ENCODE results near the gene REEP6.

REEP6 gene

GRCh38 chr19:1483131-1483978 lies 7.6 kb upstream of the REEP6 start:
- Histone ChIP-seq H3K4me1 (ENCODE audit: control insufficient read depth in 1 of 2, insufficient read depth in 2 of 2, low read length in 2 of 2) (peaks cover 0 to 2% of the 10 kb centered on the region in 2 donors), H3K36me3 (ENCODE audit: control insufficient read depth in 1 of 2, insufficient read depth in 2 of 2, low read length in 2 of 2) (no peaks in the 10 kb centered on the region)

GRCh38 chr19:1483979-1484428 lies 7.0 kb upstream of the REEP6 start:
- Histone ChIP-seq H3K27ac (ENCODE audit: low read depth, low read length) (no peak overlapping the region), H3K4me1 (ENCODE audit: control insufficient read depth in 1 of 2, insufficient read depth in 2 of 2, low read length in 2 of 2) (no peaks in the 10 kb centered on the region), H3K9ac (ENCODE audit: low read depth in 1 of 2, low read length in 2 of 2) (no peak overlapping the region), H3K36me3 (ENCODE audit: control insufficient read depth in 1 of 2, insufficient read depth in 2 of 2, low read length in 2 of 2) (no peaks in the 10 kb centered on the region), H3K9me3 (ENCODE audit: control insufficient read depth in 1 of 2, low read length in 2 of 2) (no peaks in the 10 kb centered on the region), H3K4me3 (ENCODE audit: low read depth in 1 of 2, low read length in 2 of 2) (no peak overlapping the region), H3K27me3 (ENCODE audit: control insufficient read depth in 1 of 2, insufficient read depth in 2 of 2, low read length in 2 of 2) (no peaks in the 10 kb centered on the region)

More at GRCh38 chr19:1483131-1483978, 7.6 kb upstream of the REEP6 start:
- H3K4me3 ChIP-seq (ENCODE audit: low read depth in 1 of 2, low read length in 2 of 2): no peak overlapping the region
- no peaks in the 10 kb centered on the region for H3K27me3 ChIP-seq (ENCODE audit: control insufficient read depth in 1 of 2, insufficient read depth in 2 of 2, low read length in 2 of 2)
- no peaks in the 10 kb centered on the region for H3K9me3 ChIP-seq (ENCODE audit: control insufficient read depth in 1 of 2, low read length in 2 of 2)
- no peak overlapping the region for H3K9ac ChIP-seq (ENCODE audit: low read depth in 1 of 2, low read length in 2 of 2)
- H3K27ac ChIP-seq (ENCODE audit: low read depth, low read length): no peak overlapping the region

- Histone ChIP-seq H3K4me1 (ENCODE audit: control insufficient read depth in 1 of 2, insufficient read depth in 2 of 2, low read length in 2 of 2) (peaks cover 6 to 12% of the 10 kb centered on the region in 2 donors), H3K4me3 (ENCODE audit: low read depth in 1 of 2, low read length in 2 of 2) (no peak overlapping the region), H3K27me3 (ENCODE audit: control insufficient read depth in 1 of 2, insufficient read depth in 2 of 2, low read length in 2 of 2) (no peaks in the 10 kb centered on the region), H3K27ac (ENCODE audit: low read depth, low read length) (no peak overlapping the region), H3K9ac (ENCODE audit: low read depth in 1 of 2, low read length in 2 of 2) (no peak overlapping the region), H3K36me3 (ENCODE audit: control insufficient read depth in 1 of 2, insufficient read depth in 2 of 2, low read length in 2 of 2) (no peaks in the 10 kb centered on the region), H3K9me3 (ENCODE audit: control insufficient read depth in 1 of 2, low read length in 2 of 2) (no peaks in the 10 kb centered on the region)
Observed at GRCh38 chr19:1486720-1487575, 4.0 kb upstream of the REEP6 start.

GRCh38 chr19:1487576-1488281 lies 3.3 kb upstream of the REEP6 start:
- Histone ChIP-seq H3K9me3 (ENCODE audit: control insufficient read depth in 1 of 2, low read length in 2 of 2) (no peaks in the 10 kb centered on the region), H3K4me1 (ENCODE audit: control insufficient read depth in 1 of 2, insufficient read depth in 2 of 2, low read length in 2 of 2) (peaks cover 8 to 15% of the 10 kb centered on the region in 2 donors), H3K27ac (ENCODE audit: low read depth, low read length) (no peak overlapping the region), H3K27me3 (ENCODE audit: control insufficient read depth in 1 of 2, insufficient read depth in 2 of 2, low read length in 2 of 2) (no peaks in the 10 kb centered on the region), H3K4me3 (ENCODE audit: low read depth in 1 of 2, low read length in 2 of 2) (no peak overlapping the region), H3K9ac (ENCODE audit: low read depth in 1 of 2, low read length in 2 of 2) (no peak overlapping the region), H3K36me3 (ENCODE audit: control insufficient read depth in 1 of 2, insufficient read depth in 2 of 2, low read length in 2 of 2) (no peaks in the 10 kb centered on the region)

GRCh38 chr19:1488282-1488601 lies 2.7 kb upstream of the REEP6 start:
- H3K4me1 ChIP-seq (ENCODE audit: control insufficient read depth in 1 of 2, insufficient read depth in 2 of 2, low read length in 2 of 2): peaks cover 13 to 19% of the 10 kb centered on the region in 2 donors
- H3K9ac ChIP-seq (ENCODE audit: low read depth in 1 of 2, low read length in 2 of 2): no peak overlapping the region
- no peak overlapping the region for H3K27ac ChIP-seq (ENCODE audit: low read depth, low read length)
- H3K27me3 ChIP-seq (ENCODE audit: control insufficient read depth in 1 of 2, insufficient read depth in 2 of 2, low read length in 2 of 2): no peaks in the 10 kb centered on the region
- H3K9me3 ChIP-seq (ENCODE audit: control insufficient read depth in 1 of 2, low read length in 2 of 2): no peaks in the 10 kb centered on the region
- H3K36me3 ChIP-seq (ENCODE audit: control insufficient read depth in 1 of 2, insufficient read depth in 2 of 2, low read length in 2 of 2): no peaks in the 10 kb centered on the region
- no peak overlapping the region for H3K4me3 ChIP-seq (ENCODE audit: low read depth in 1 of 2, low read length in 2 of 2)

GRCh38 chr19:1489463-1490310 lies 1.3 kb upstream of the REEP6 start:
- Histone ChIP-seq H3K36me3 (ENCODE audit: control insufficient read depth in 1 of 2, insufficient read depth in 2 of 2, low read length in 2 of 2) (no peaks in the 10 kb centered on the region), H3K27ac (ENCODE audit: low read depth, low read length) (peak overlapping the region; percentile 58), H3K9ac (ENCODE audit: low read depth in 1 of 2, low read length in 2 of 2) (peak overlapping the region; percentile 21 to 75), H3K4me3 (ENCODE audit: low read depth in 1 of 2, low read length in 2 of 2) (peak overlapping the region; percentile 64), H3K27me3 (ENCODE audit: control insufficient read depth in 1 of 2, insufficient read depth in 2 of 2, low read length in 2 of 2) (no peaks in the 10 kb centered on the region), H3K9me3 (ENCODE audit: control insufficient read depth in 1 of 2, low read length in 2 of 2) (no peaks in the 10 kb centered on the region), H3K4me1 (ENCODE audit: control insufficient read depth in 1 of 2, insufficient read depth in 2 of 2, low read length in 2 of 2) (peaks cover 28 to 32% of the 10 kb centered on the region in 2 donors)

- Histone ChIP-seq H3K27me3 (ENCODE audit: control insufficient read depth in 1 of 2, insufficient read depth in 2 of 2, low read length in 2 of 2) (no peaks in the 10 kb centered on the region), H3K4me1 (ENCODE audit: control insufficient read depth in 1 of 2, insufficient read depth in 2 of 2, low read length in 2 of 2) (peaks cover 29 to 37% of the 10 kb centered on the region in 2 donors), H3K27ac (ENCODE audit: low read depth, low read length) (peak within 1 kb of the TSS; percentile 58), H3K4me3 (ENCODE audit: low read depth in 1 of 2, low read length in 2 of 2) (peak within 1 kb of the TSS; percentile 76 to 87), H3K9ac (ENCODE audit: low read depth in 1 of 2, low read length in 2 of 2) (peak within 1 kb of the TSS; percentile 77 to 85), H3K36me3 (ENCODE audit: control insufficient read depth in 1 of 2, insufficient read depth in 2 of 2, low read length in 2 of 2) (no peaks in the 10 kb centered on the region), H3K9me3 (ENCODE audit: control insufficient read depth in 1 of 2, low read length in 2 of 2) (no peaks in the 10 kb centered on the region)
Observed at GRCh38 chr19:1490311-1491113, 469 bp upstream of the REEP6 start, which contains the start of gene PCSK4. PCSK4 (minus strand) TSS chr19:1490350; CDS start chr19:1490346, 4 bp downstream.

- Histone ChIP-seq H3K27me3 (ENCODE audit: control insufficient read depth in 1 of 2, insufficient read depth in 2 of 2, low read length in 2 of 2) (peaks cover 0 to 3% of the 10 kb centered on the region in 2 donors), H3K9ac (ENCODE audit: low read depth in 1 of 2, low read length in 2 of 2) (peak overlapping the region; percentile 77 to 85), H3K27ac (ENCODE audit: low read depth, low read length) (peak overlapping the region; percentile 46), H3K9me3 (ENCODE audit: control insufficient read depth in 1 of 2, low read length in 2 of 2) (no peaks in the 10 kb centered on the region), H3K4me1 (ENCODE audit: control insufficient read depth in 1 of 2, insufficient read depth in 2 of 2, low read length in 2 of 2) (peaks cover 29 to 37% of the 10 kb centered on the region in 2 donors), H3K36me3 (ENCODE audit: control insufficient read depth in 1 of 2, insufficient read depth in 2 of 2, low read length in 2 of 2) (peaks cover 0 to 4% of the 10 kb centered on the region in 2 donors), H3K4me3 (ENCODE audit: low read depth in 1 of 2, low read length in 2 of 2) (peak overlapping the region; percentile 76 to 87)
Observed at GRCh38 chr19:1491849-1492170, 829 bp downstream of the REEP6 start.

All from duodenal mucosa (tissue), 2 donors.